Ascending aorta (tissue), 2 donors: ENCODE data around the gene LMOD2. TPM values are rescaled to one million over a fixed set of nuclear protein-coding genes. Genes with fewer than 3 reads are reported as not detected.

Experiments used
- DNase-seq, 2 donors: peaks; one replicate each; pipeline ENCODE4 v3.0.0-alpha.2; 2019; ENCODE audit warnings: low spot score in 2 of 2
- H3K27ac ChIP-seq, 2 donors: fragments of 200-600 bp; sonication (generic); one replicate each; pipeline ENCODE4 v1.5.1; 2016 to 2017; ENCODE audit warnings: mild to moderate bottlenecking in 1 of 2
- H3K27me3 ChIP-seq: fragments of 200-600 bp; sonication (generic); one replicate; pipeline ENCODE4 v1.5.1; 2017
- H3K36me3 ChIP-seq, 2 donors: fragments of 200-600 bp; sonication (generic); one replicate each; pipeline ENCODE4 v1.5.1; 2016
- H3K4me1 ChIP-seq, 2 donors: fragments of 200-600 bp; sonication (generic); one replicate each; pipeline ENCODE4 v1.5.1; 2016 to 2017; ENCODE audit warnings: mild to moderate bottlenecking in 1 of 2
- H3K4me3 ChIP-seq, 2 donors: fragments of 200-600 bp; sonication (generic); one replicate each; pipeline ENCODE4 v1.5.1; 2016 to 2017; ENCODE audit warnings: mild to moderate bottlenecking in 1 of 2
- H3K9me3 ChIP-seq, 2 donors: fragments of 200-600 bp; sonication (generic); one replicate each; pipeline ENCODE4 v1.5.1; 2016
- intact Hi-C: fragments of 100-400 bp; cut with DNase I; formaldehyde crosslinking; loops from one replicate; pipeline ENCODE4 v1.15.1; 2023
- total RNA-seq: library from RNA; depleted of rRNA; stranded (reverse); fragments of >200 nt; gene quantifications from one replicate; pipeline ENCODE4 v1.1.0, GENCODE V29; 2016
- TF ChIP-seq, protein P1 (sequence below), 3 experiments: fragments of 200-600 bp in 2 of 3; fragments of 450-650 bp in 1 of 3; sonication (generic) in 2 of 3; IDR thresholded peaks; one replicate each; pipeline ENCODE4 v1.5.1; 2016 to 2019; ENCODE audit warnings: antibody characterized with exemption in 3 of 3, mild to moderate bottlenecking in 1 of 3, moderate library complexity in 1 of 3

Gene LMOD2
- total RNA-seq, 1 donor from 2014 or later, result not detected

DNA sequence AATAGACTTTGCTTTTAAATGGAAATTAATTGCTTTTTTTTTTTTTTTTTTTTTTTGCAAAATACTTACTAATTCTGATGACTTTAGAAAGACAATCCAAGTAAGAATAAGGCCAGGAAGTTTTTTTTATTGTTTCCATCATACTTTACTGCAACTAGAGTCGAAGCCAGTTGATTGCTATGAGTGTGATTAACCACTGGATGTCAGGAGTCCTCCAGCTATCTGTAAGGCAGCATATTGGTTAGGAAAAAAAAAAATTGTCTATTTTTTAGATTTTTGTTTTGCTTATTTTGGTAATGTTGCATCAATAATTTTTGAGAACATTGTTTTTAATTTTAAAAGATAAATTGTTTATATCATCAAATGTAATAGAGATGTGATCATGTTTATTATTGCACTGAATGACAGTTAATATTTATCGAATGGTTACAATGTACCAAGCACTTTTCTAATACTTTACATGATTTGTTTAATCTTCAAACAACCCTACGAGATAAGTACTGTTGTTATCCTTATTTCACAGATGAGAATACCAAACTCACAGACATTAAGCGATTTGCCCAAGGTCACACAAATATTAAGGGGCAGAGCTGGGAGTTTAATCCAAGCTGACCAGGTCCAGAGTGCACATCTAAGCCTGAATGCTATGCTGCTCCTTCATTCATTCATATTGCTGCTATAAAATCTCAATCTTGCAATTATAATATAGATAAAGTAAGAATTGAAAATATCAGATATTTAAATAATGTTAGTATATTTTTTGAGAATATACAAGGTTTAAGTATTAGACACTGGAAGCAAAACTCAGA lies 19.9 kb upstream of the LMOD2 start:
- Histone ChIP-seq H3K4me1 (no peaks in the 10 kb centered on the region), H3K9me3 (no peaks in the 10 kb centered on the region), H3K27ac (no peak overlapping the region), H3K27me3 (no peaks in the 10 kb centered on the region), H3K36me3 (no peaks in the 10 kb centered on the region), H3K4me3 (no peak overlapping the region)
- TF ChIP-seq, protein P1, sequence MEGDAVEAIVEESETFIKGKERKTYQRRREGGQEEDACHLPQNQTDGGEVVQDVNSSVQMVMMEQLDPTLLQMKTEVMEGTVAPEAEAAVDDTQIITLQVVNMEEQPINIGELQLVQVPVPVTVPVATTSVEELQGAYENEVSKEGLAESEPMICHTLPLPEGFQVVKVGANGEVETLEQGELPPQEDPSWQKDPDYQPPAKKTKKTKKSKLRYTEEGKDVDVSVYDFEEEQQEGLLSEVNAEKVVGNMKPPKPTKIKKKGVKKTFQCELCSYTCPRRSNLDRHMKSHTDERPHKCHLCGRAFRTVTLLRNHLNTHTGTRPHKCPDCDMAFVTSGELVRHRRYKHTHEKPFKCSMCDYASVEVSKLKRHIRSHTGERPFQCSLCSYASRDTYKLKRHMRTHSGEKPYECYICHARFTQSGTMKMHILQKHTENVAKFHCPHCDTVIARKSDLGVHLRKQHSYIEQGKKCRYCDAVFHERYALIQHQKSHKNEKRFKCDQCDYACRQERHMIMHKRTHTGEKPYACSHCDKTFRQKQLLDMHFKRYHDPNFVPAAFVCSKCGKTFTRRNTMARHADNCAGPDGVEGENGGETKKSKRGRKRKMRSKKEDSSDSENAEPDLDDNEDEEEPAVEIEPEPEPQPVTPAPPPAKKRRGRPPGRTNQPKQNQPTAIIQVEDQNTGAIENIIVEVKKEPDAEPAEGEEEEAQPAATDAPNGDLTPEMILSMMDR (IDR thresholded peaks at IDR 0.05), result peak in 2 of 3 experiments; percentile 18 to 35
- no peak for DNase-seq
- intact Hi-C loops, result no loop called here

DNA sequence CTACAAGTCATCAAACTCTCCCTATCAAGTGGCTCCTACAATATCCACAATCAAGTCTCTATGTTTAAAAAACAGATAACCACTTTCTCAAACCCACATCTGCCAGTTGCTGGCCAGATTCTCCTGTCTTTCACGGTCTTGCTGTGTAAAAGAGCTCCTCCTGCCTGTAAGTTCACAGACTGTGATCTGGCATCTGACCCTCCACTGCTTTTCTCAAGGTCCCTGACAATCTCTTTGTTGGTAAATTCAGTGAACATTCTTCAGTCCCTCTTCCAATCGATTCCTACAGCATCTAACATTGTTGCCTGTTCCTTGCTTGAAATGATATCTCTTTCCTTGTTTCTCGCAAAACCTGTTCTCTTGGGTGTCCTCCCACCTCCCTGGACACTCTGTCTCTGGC lies 18.5 kb upstream of the LMOD2 start:
- H3K36me3 ChIP-seq, result no peaks in the 10 kb centered on the region
- H3K9me3 ChIP-seq, result no peaks in the 10 kb centered on the region
- no peaks in the 10 kb centered on the region for H3K27me3 ChIP-seq
- intact Hi-C loops, result no loop called here
- DNase-seq, result no peak
- TF ChIP-seq, protein P1 (IDR thresholded peaks at IDR 0.05), result no peak
- no peak overlapping the region for H3K4me3 ChIP-seq
- no peak overlapping the region for H3K27ac ChIP-seq
- no peaks in the 10 kb centered on the region for H3K4me1 ChIP-seq

GRCh38 chr7:123637878-123638277 lies 17.8 kb upstream of the LMOD2 start:
- intact Hi-C loops, result no loop called here
- Histone ChIP-seq H3K9me3 (no peaks in the 10 kb centered on the region), H3K36me3 (no peaks in the 10 kb centered on the region), H3K4me1 (no peaks in the 10 kb centered on the region), H3K27me3 (no peaks in the 10 kb centered on the region), H3K27ac (no peak overlapping the region), H3K4me3 (no peak overlapping the region)
- TF ChIP-seq, protein P1 (IDR thresholded peaks at IDR 0.05), result no peak
- no peak for DNase-seq

GRCh38 chr7:123639631-123640030 lies 16.0 kb upstream of the LMOD2 start:
- no peak overlapping the region for H3K27ac ChIP-seq
- DNase-seq, result no peak
- no peaks in the 10 kb centered on the region for H3K9me3 ChIP-seq
- H3K36me3 ChIP-seq, result no peaks in the 10 kb centered on the region
- intact Hi-C loops, result no loop called here
- no peak overlapping the region for H3K4me3 ChIP-seq
- no peaks in the 10 kb centered on the region for H3K27me3 ChIP-seq
- TF ChIP-seq, protein P1 (IDR thresholded peaks at IDR 0.05), result no peak
- H3K4me1 ChIP-seq, result no peaks in the 10 kb centered on the region

DNA sequence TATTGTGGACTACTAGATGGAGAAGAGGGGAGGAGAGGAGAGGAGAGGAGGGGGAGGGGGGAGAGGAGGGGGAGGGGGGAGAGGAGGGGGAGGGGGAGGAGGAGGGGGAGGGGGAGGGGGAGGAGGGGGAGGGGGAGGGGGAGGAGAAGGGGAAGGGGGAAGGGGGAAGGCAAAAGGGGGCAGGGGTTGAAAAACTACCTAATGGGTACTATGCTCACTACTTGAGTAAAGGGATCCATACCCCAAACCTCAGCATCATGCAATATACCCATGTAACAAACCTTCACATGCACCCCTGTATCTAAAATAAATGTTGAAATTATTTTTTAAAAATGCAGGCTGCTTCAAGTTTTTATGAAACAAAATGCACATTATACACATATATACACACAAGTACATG lies 15.1 kb upstream of the LMOD2 start:
- H3K4me1 ChIP-seq, result peaks cover 0 to 4% of the 10 kb centered on the region in 2 donors
- no peak overlapping the region for H3K4me3 ChIP-seq
- intact Hi-C loops, result no loop called here
- TF ChIP-seq, protein P1 (IDR thresholded peaks at IDR 0.05), result no peak
- DNase-seq, result no peak
- H3K27ac ChIP-seq, result no peak overlapping the region
- H3K36me3 ChIP-seq, result no peaks in the 10 kb centered on the region
- H3K27me3 ChIP-seq, result no peaks in the 10 kb centered on the region
- no peaks in the 10 kb centered on the region for H3K9me3 ChIP-seq
